Measurements from ENCODE around the gene TSEN54.

Gene TSEN54

DNA sequence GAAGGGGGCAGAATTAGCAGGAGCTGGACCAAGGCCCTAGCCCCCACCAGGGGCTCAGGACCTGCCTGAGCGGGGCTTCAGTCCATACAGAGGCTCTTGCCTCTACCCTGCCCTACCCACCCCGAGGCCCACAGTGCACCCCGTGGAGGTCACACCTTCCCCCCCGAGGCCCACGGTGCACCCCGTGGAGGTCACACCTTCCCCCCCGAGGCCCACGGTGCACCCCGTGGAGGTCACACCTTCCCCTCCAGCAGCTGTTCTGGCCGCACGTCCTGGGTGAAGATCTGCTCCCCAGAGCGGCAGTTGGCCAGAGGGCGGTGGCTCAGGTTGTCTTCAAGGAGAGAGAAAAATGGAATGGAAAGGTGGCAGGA is 12.4 kb upstream of the TSEN54 start:
- no peak for DNase-seq (ENCODE audit: low read depth in 2 of 3, low spot score in 1 of 3)

- peak in 1 of 3 donors; percentile 32 for DNase-seq (ENCODE audit: low read depth in 2 of 3, low spot score in 1 of 3)
Measured at GRCh38 chr17:75504347-75505151, 11.8 kb upstream of the TSEN54 start.

GRCh38 chr17:75505152-75505409 is 11.2 kb upstream of the TSEN54 start:
- no peak for DNase-seq (ENCODE audit: low read depth in 2 of 3, low spot score in 1 of 3)

GRCh38 chr17:75505640-75506039 is 10.7 kb upstream of the TSEN54 start:
- DNase-seq (ENCODE audit: low read depth in 2 of 3, low spot score in 1 of 3) = no peak

DNA sequence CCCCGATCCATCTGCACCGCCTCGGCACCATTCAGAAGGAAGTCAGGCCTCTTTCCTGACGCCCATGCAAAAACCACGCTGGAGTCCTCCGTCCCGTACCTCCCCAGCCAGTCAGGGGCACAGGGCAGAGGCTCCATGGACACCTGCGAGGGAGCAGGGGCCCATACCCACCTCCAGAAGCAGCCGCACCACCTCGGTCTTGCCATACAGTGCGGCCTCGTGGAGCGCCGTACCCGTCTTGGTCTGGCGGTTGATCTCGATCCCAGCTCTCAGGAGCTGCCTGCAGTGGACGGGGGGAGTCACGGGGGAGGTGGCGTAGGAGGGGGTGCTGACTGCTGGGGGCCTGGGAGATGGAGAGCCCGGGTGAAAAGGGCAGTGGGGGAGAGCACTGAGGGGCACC is 10.2 kb upstream of the TSEN54 start:
- DNase-seq (ENCODE audit: low read depth in 2 of 3, low spot score in 1 of 3) = no peak

DNA sequence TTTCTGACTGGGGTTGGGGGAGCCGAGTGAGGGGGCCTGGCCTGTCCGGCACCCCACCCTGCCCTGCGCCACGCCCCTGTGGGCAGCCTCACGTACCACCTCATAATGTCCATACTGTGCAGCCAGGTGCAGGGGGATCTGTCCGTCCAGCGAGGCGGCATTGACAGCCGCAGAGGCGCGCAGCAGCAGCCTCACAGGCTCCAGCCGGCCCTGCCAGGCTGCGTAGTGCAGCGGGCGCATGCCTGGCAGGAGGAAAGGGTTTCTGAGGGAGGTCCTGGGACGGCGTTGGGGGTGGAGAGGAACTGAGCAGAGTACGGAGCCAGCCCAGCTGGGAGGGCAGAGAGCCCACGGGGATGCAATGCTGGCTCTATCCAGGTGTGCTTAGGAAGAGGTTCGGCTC is 9.4 kb upstream of the TSEN54 start:
- no peak for DNase-seq (ENCODE audit: low read depth in 2 of 3, low spot score in 1 of 3)

- DNase-seq (ENCODE audit: low read depth in 2 of 3, low spot score in 1 of 3) = no peak
Measured at GRCh38 chr17:75507733-75508719, 8.3 kb upstream of the TSEN54 start.

GRCh38 chr17:75508931-75509361 is 7.4 kb upstream of the TSEN54 start:
- no peak for DNase-seq (ENCODE audit: low read depth in 2 of 3, low spot score in 1 of 3)

DNA sequence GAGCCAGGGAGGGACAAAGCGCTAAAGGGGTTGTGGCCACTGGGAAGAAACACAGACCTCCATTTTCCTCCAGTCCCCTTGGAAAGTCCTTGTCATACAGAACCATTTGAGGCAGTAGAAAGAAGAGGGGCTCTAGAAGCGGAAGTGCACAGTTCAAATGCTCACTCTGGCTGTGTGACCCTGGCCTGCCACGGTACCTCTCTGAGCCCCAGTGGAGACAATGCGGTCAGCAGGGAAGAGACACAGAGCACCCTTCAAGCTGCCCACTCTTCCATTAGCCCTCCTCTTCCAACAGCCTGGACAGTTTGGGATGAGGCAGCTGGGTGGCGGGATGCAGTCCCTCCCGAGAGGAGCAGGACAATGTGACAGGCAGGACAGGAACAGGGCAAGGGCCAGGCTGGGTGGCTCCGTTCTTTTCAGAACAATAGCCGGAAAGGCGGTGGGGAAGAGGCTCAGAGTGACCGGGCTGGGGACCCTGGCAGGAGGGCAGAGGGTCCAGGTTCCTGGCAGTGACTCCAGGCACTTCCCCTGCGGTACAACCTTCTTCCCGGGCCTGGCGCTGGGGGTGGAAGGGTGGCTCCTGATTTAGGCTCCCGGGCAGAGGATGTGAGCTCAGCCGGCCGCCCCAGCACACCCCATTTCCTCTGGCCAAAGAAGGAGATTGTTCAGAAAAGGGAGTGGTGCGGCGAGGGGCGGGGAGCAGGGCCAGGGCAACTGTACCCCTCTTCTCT is 6.6 kb upstream of the TSEN54 start:
- no peak for DNase-seq (ENCODE audit: low read depth in 2 of 3, low spot score in 1 of 3)

GRCh38 chr17:75511270-75511609 is 5.1 kb upstream of the TSEN54 start:
- no peak for DNase-seq (ENCODE audit: low read depth in 2 of 3, low spot score in 1 of 3)

GRCh38 chr17:75511610-75512575 is 4.4 kb upstream of the TSEN54 start:
- no peak for DNase-seq (ENCODE audit: low read depth in 2 of 3, low spot score in 1 of 3)

GRCh38 chr17:75512926-75513640 is 3.2 kb upstream of the TSEN54 start:
- no peak for DNase-seq (ENCODE audit: low read depth in 2 of 3, low spot score in 1 of 3)

GRCh38 chr17:75513641-75514000 is 2.7 kb upstream of the TSEN54 start:
- DNase-seq (ENCODE audit: low read depth in 2 of 3, low spot score in 1 of 3) = no peak

- no peak for DNase-seq (ENCODE audit: low read depth in 2 of 3, low spot score in 1 of 3)
Measured at GRCh38 chr17:75514299-75514918, 1.9 kb upstream of the TSEN54 start.

DNA sequence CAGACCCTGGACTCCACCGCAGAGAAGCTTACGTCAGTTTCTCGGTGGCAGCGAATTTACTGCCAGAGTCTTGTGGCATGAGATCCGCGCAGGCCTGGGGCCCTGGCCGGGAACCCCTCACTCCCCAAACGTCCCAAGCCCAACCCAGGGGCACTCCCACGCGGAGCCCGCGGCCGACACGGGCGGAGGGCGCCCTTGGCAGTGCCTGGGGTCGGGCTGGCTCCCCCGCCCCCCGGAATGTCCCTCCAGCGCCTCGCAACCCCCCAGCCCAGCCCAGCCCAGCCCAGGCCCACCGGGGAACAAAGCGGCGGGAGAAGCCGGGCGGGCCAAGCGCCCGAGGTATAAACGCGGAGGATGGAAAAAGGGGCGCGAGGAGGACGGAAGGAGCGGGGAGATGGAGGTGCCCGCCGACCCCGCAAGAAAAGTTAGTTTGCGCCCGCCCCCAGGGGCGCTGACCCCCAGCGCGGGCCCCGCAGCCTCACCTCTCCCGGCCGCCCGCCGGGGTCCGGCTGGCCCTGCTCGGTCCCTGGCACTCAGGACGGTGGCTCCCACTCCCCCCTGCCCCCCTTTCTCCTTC is 1.3 kb upstream of the TSEN54 start:
- no peak for DNase-seq (ENCODE audit: low read depth in 2 of 3, low spot score in 1 of 3)

DNA sequence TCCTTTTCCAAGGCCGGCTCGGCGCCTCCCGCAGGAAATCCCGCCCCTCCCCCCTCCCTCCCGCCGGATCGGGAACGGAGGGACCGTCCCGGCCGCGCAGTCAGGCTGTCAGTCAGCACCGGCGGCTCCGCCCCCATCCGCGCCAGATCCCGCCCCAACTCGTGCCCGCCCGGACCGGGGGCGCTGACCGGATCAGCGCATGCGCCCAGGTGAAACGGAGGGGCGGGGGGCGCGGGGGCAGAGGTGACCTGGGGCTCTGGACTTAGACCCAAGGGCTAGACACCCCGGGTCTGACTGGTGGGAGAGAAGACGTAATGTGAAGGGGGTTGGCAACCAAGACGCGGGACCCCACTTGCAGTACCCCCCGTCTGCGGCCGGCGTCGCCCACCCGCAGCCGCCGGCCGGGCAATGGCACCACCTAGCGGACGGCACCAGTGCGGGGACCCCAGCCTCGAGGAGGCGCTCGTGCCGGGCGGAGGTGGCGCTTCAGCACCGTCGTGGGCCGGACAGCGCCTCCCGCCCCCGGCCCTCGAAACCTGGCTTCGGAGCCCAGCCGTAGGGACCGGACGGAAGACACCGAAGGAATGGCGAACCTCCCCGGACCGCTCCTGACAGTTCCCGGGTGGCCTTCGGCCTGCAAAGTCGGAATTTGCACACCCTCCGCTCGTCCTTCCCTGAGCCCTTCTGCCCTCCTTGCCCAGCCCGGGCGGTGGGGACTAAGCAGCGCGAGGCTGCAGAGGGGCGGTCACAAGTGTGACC is 653 bp upstream of the TSEN54 start, which contains the start of gene CASKIN2:
TSS of gene CASKIN2 (minus strand) at position 42 of the 759 bp plus-strand sequence. CDS start 1,733 bp downstream, outside the sequence.
- peak; percentile 72 to 84 (median 84) for DNase-seq (ENCODE audit: low read depth in 2 of 3, low spot score in 1 of 3)

GRCh38 chr17:75516619-75517296 is 430 bp downstream of the TSEN54 start:
- DNase-seq (ENCODE audit: low read depth in 2 of 3, low spot score in 1 of 3) = peak in 1 of 3 donors; percentile 31
